GM18858 (cell line): Measurements from ENCODE around the gene SYCE3.

Source experiments
- ATAC-seq: cut with Tn5 transposase; IDR thresholded peaks from one replicate; pipeline ENCODE4 v1.9.1; 2021; ENCODE audit not compliant: unreplicated experiment

SYCE3 gene

GRCh38 chr22:50576806-50577696, 14.3 kb upstream of the SYCE3 start:
- no peak for ATAC-seq

- no peak for ATAC-seq
Observed at GRCh38 chr22:50576070-50576469, 13.4 kb upstream of the SYCE3 start.

GRCh38 chr22:50575426-50575941, 12.8 kb upstream of the SYCE3 start:
- no peak for ATAC-seq

- no peak for ATAC-seq
Observed at GRCh38 chr22:50574383-50574755, 11.7 kb upstream of the SYCE3 start.

- ATAC-seq: no peak
Observed at GRCh38 chr22:50573491-50574382, 11.0 kb upstream of the SYCE3 start.

- ATAC-seq: no peak
Observed at GRCh38 chr22:50572965-50573364, 10.2 kb upstream of the SYCE3 start.

GRCh38 chr22:50571264-50572175, 8.8 kb upstream of the SYCE3 start:
- ATAC-seq: no peak

- no peak for ATAC-seq
Observed at GRCh38 chr22:50570861-50571260, 8.1 kb upstream of the SYCE3 start.

GRCh38 chr22:50569896-50570535, 7.3 kb upstream of the SYCE3 start:
- no peak for ATAC-seq

- no peak for ATAC-seq
Observed at GRCh38 chr22:50569041-50569459, 6.3 kb upstream of the SYCE3 start.

- ATAC-seq: no peak
Observed at GRCh38 chr22:50568626-50569025, 5.9 kb upstream of the SYCE3 start.

- ATAC-seq: no peak
Observed at GRCh38 chr22:50567721-50568252, 5.1 kb upstream of the SYCE3 start.

GRCh38 chr22:50564289-50564688, 1.6 kb upstream of the SYCE3 start:
- no peak for ATAC-seq

- ATAC-seq: no peak
Observed at GRCh38 chr22:50563413-50564160, 868 bp upstream of the SYCE3 start.

- ATAC-seq: no peak
Observed at GRCh38 chr22:50561401-50562358, 1.0 kb downstream of the SYCE3 start.

GRCh38 chr22:50560034-50560433, 2.7 kb downstream of the SYCE3 start:
- no peak for ATAC-seq

- no peak for ATAC-seq
Observed at GRCh38 chr22:50556703-50557102, 6.0 kb downstream of the SYCE3 start.

- no peak for ATAC-seq
Observed at GRCh38 chr22:50553310-50553709, 9.4 kb downstream of the SYCE3 start.
